GM23338 (cell line): Measurements from ENCODE around the gene NT5C. TPM values are rescaled to one million over a fixed set of nuclear protein-coding genes. Genes with fewer than 3 reads are reported as not detected.

Source experiments
- ATAC-seq: fragments of 200-7000 bp; cut with Tn5 transposase; 3 replicates; pipeline ENCODE4 v1.9.1; 2020
- DNase-seq: peaks from one replicate; pipeline ENCODE4 v3.0.0-alpha.2; 2015; ENCODE audit warnings: low spot score
- H2AFZ ChIP-seq: fragments of 200-600 bp; sonication (generic); 2 replicates; pipeline ENCODE4 v1.8.0; 2016; ENCODE audit warnings: antibody characterized with exemption, mild to moderate bottlenecking, moderate library complexity
- H3F3A ChIP-seq: fragments of 200-600 bp; sonication (generic); replicated peaks from 2 replicates; pipeline ENCODE4 v1.8.0; 2017; ENCODE audit warnings: antibody characterized with exemption, mixed run types, low read depth
- H3K27ac ChIP-seq: fragments of 200-600 bp; sonication (generic); 2 replicates; pipeline ENCODE4 v1.6.1; 2016; ENCODE audit warnings: low read depth
- H3K27me3 ChIP-seq: fragments of 200-600 bp; sonication (generic); 2 replicates; pipeline ENCODE4 v1.8.0; 2016; ENCODE audit warnings: mild to moderate bottlenecking, mixed run types, moderate library complexity; ENCODE audit not compliant: insufficient read depth
- H3K36me3 ChIP-seq: fragments of 200-600 bp; sonication (generic); 2 replicates; pipeline ENCODE4 v1.8.0; 2016; ENCODE audit warnings: mild to moderate bottlenecking; ENCODE audit not compliant: insufficient read depth
- H3K4me1 ChIP-seq: fragments of 200-600 bp; sonication (generic); 2 replicates; pipeline ENCODE4 v1.8.0; 2016; ENCODE audit warnings: mild to moderate bottlenecking, moderate library complexity; ENCODE audit not compliant: insufficient read depth
- H3K4me2 ChIP-seq: fragments of 200-600 bp; sonication (generic); 2 replicates; pipeline ENCODE4 v1.7.1; 2017; ENCODE audit warnings: mixed run types
- H3K4me3 ChIP-seq: fragments of 200-600 bp; sonication (generic); 2 replicates; pipeline ENCODE4 v1.6.1; 2016; ENCODE audit warnings: mixed run types
- H3K79me2 ChIP-seq: fragments of 200-600 bp; sonication (generic); replicated peaks from 2 replicates; pipeline ENCODE4 v1.8.0; 2017; ENCODE audit warnings: mild to moderate bottlenecking; ENCODE audit not compliant: insufficient read depth
- H3K9me2 ChIP-seq: fragments of 200-600 bp; sonication (generic); 2 replicates; pipeline ENCODE4 v1.8.0; 2017; ENCODE audit not compliant: insufficient read depth
- H4K20me1 ChIP-seq: fragments of 200-600 bp; sonication (generic); replicated peaks from 2 replicates; pipeline ENCODE4 v1.8.0; 2017; ENCODE audit warnings: mild to moderate bottlenecking; ENCODE audit not compliant: insufficient read depth
- H3K27ac Mint-ChIP-seq: 2 replicates; pipeline ENCODE4 v1.8.0; 2020; ENCODE audit warnings: inconsistent platforms, mild to moderate bottlenecking, moderate library complexity, mixed read lengths
- H3K27me3 Mint-ChIP-seq: 3 replicates; pipeline ENCODE4 v1.8.0; 2022; ENCODE audit warnings: low read depth, mild to moderate bottlenecking, moderate library complexity, mixed read lengths, inconsistent platforms; ENCODE audit not compliant: insufficient read depth, poor library complexity
- H3K36me3 Mint-ChIP-seq: 3 replicates; pipeline ENCODE4 v1.8.0; 2021; ENCODE audit warnings: low read depth, mild to moderate bottlenecking, inconsistent platforms, moderate library complexity, mixed read lengths
- H3K4me1 Mint-ChIP-seq: 3 replicates; pipeline ENCODE4 v1.8.0; 2020; ENCODE audit warnings: mild to moderate bottlenecking, inconsistent platforms, mixed read lengths
- H3K4me3 Mint-ChIP-seq: 3 replicates; pipeline ENCODE4 v1.8.0; 2021; ENCODE audit warnings: moderate library complexity, mild to moderate bottlenecking, inconsistent platforms, mixed read lengths
- H3K9me3 Mint-ChIP-seq: 3 replicates; pipeline ENCODE4 v1.8.0; 2020; ENCODE audit warnings: moderate library complexity, mild to moderate bottlenecking, inconsistent platforms, mixed read lengths
- CREB1 ChIP-seq: fragments of 250-450 bp; sonication (Bioruptor Pico); IDR thresholded peaks from 2 replicates; pipeline ENCODE4 v1.5.0; 2020; ENCODE audit warnings: low read depth, mild to moderate bottlenecking, moderate library complexity
- ETS1 ChIP-seq: IDR thresholded peaks from 2 replicates; pipeline ENCODE4 v1.6.1; 2016; ENCODE audit warnings: antibody characterized with exemption
- EZH2 ChIP-seq: fragments of 200-600 bp; sonication (generic); IDR thresholded peaks from one replicate; pipeline ENCODE4 v1.8.0; 2017; ENCODE audit warnings: antibody characterized with exemption, mild to moderate bottlenecking, low read depth; ENCODE audit not compliant: unreplicated experiment
- NANOG ChIP-seq: IDR thresholded peaks from 2 replicates; pipeline ENCODE4 v1.6.1; 2016; ENCODE audit warnings: antibody characterized with exemption, borderline replicate concordance
- POLR2AphosphoS5 ChIP-seq: IDR thresholded peaks from 2 replicates; pipeline ENCODE4 v1.6.1; 2016; ENCODE audit warnings: antibody characterized with exemption, low read depth
- STAT1 ChIP-seq: IDR thresholded peaks from one replicate; pipeline ENCODE4 v1.6.1; 2016; ENCODE audit warnings: antibody characterized with exemption; ENCODE audit not compliant: unreplicated experiment
- ZNF114 ChIP-seq: fragments of 250-450 bp; sonication (Bioruptor Pico); IDR thresholded peaks from 2 replicates; pipeline ENCODE4 v1.5.0; 2020; ENCODE audit warnings: mild to moderate bottlenecking, moderate library complexity
- ZNF331 ChIP-seq: fragments of 250-450 bp; sonication (Bioruptor Pico); IDR thresholded peaks from 2 replicates; pipeline ENCODE4 v1.5.0; 2020; ENCODE audit warnings: low read depth, mild to moderate bottlenecking, moderate library complexity
- polyA plus RNA-seq: library from polyadenylated mRNA; unstranded; fragments of >200 nt; fragmentation: Nextera tagmentation; extraction: Ambion mirVana; gene quantifications from 2 replicates; pipeline ENCODE4 v1.2.1, GENCODE V29; 2016
- total RNA-seq: library from RNA; depleted of rRNA; stranded (reverse); fragments of >200 nt; shearing (Covaris generic); gene quantifications from 2 replicates; pipeline ENCODE4 v1.2.3, GENCODE V29; 2014
- TF ChIP-seq, protein P1 (sequence below): fragments of 250-450 bp; sonication (Bioruptor Pico); IDR thresholded peaks from 2 replicates; pipeline ENCODE4 v1.5.0; 2020; ENCODE audit warnings: mild to moderate bottlenecking, moderate library complexity

NT5C gene
- total and polyA plus RNA-seq, 2 experiments from 2014 or later: 91.7 to 120 TPM

DNA sequence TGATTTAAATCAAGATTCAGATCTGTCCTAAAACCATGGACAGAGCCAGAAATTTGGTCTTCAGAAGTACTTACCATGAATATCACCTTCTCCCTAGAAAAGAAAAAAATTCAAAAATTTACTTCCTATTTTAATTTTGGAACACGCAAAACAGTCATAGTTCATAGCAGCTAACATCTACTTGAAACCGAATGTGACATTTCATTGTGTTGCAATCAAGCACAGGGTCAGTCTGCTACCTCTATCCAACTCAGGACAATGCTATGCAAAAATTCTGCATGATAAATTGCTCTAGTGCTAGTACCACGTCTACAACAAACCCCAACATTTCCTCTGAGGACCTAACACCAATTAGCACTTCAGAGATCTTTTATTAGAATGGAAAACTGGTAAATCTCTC lies 15.1 kb upstream of the NT5C start:
- peak overlapping the region; percentile 63 for H3K27ac ChIP-seq
- Mint-ChIP-seq H3K9me3 (no peaks in the 10 kb centered on the region), H3K4me1 (peaks cover 5% of the 10 kb centered on the region; the same call in 2 of the 3 replicates), H3K27me3 (peaks cover 8% of the 10 kb centered on the region), H3K36me3 (peaks cover 77% of the 10 kb centered on the region), H3K27ac (no peak overlapping the region), H3K4me3 (no peak overlapping the region)
- H3K4me1 ChIP-seq: peaks cover 5% of the 10 kb centered on the region
- peaks cover 72% of the 10 kb centered on the region for H4K20me1 ChIP-seq
- ATAC-seq (no peak), DNase-seq (no peak)
- H3K4me2 ChIP-seq: no peak overlapping the region
- no peak overlapping the region for H3K4me3 ChIP-seq
- no peaks in the 10 kb centered on the region for H3K27me3 ChIP-seq
- H2AFZ ChIP-seq: no peak overlapping the region
- peaks cover 55% of the 10 kb centered on the region for H3F3A ChIP-seq
- no peaks in the 10 kb centered on the region for H3K9me2 ChIP-seq
- no peak for TF ChIP-seq EZH2
- no peak for TF ChIP-seq ETS1
- TF ChIP-seq, protein P1, sequence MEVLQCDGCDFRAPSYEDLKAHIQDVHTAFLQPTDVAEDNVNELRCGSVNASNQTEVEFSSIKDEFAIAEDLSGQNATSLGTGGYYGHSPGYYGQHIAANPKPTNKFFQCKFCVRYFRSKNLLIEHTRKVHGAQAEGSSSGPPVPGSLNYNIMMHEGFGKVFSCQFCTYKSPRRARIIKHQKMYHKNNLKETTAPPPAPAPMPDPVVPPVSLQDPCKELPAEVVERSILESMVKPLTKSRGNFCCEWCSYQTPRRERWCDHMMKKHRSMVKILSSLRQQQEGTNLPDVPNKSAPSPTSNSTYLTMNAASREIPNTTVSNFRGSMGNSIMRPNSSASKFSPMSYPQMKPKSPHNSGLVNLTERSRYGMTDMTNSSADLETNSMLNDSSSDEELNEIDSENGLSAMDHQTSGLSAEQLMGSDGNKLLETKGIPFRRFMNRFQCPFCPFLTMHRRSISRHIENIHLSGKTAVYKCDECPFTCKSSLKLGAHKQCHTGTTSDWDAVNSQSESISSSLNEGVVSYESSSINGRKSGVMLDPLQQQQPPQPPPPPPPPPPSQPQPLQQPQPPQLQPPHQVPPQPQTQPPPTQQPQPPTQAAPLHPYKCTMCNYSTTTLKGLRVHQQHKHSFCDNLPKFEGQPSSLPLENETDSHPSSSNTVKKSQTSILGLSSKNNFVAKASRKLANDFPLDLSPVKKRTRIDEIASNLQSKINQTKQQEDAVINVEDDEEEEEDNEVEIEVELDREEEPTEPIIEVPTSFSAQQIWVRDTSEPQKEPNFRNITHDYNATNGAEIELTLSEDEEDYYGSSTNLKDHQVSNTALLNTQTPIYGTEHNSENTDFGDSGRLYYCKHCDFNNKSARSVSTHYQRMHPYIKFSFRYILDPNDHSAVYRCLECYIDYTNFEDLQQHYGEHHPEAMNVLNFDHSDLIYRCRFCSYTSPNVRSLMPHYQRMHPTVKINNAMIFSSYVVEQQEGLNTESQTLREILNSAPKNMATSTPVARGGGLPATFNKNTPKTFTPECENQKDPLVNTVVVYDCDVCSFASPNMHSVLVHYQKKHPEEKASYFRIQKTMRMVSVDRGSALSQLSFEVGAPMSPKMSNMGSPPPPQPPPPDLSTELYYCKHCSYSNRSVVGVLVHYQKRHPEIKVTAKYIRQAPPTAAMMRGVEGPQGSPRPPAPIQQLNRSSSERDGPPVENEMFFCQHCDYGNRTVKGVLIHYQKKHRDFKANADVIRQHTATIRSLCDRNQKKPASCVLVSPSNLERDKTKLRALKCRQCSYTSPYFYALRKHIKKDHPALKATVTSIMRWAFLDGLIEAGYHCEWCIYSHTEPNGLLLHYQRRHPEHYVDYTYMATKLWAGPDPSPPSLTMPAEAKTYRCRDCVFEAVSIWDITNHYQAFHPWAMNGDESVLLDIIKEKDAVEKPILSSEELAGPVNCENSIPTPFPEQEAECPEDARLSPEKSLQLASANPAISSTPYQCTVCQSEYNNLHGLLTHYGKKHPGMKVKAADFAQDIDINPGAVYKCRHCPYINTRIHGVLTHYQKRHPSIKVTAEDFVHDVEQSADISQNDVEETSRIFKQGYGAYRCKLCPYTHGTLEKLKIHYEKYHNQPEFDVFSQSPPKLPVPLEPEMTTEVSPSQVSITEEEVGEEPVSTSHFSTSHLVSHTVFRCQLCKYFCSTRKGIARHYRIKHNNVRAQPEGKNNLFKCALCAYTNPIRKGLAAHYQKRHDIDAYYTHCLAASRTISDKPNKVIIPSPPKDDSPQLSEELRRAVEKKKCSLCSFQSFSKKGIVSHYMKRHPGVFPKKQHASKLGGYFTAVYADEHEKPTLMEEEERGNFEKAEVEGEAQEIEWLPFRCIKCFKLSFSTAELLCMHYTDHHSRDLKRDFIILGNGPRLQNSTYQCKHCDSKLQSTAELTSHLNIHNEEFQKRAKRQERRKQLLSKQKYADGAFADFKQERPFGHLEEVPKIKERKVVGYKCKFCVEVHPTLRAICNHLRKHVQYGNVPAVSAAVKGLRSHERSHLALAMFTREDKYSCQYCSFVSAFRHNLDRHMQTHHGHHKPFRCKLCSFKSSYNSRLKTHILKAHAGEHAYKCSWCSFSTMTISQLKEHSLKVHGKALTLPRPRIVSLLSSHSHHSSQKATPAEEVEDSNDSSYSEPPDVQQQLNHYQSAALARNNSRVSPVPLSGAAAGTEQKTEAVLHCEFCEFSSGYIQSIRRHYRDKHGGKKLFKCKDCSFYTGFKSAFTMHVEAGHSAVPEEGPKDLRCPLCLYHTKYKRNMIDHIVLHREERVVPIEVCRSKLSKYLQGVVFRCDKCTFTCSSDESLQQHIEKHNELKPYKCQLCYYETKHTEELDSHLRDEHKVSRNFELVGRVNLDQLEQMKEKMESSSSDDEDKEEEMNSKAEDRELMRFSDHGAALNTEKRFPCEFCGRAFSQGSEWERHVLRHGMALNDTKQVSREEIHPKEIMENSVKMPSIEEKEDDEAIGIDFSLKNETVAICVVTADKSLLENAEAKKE (CRISPR knock-in tag): no peak
- TF ChIP-seq ZNF331 (CRISPR knock-in tag): no peak
- TF ChIP-seq POLR2AphosphoS5: no peak
- TF ChIP-seq ZNF114 (CRISPR knock-in tag): no peak
- TF ChIP-seq STAT1: no peak
- no peak for TF ChIP-seq CREB1
- TF ChIP-seq NANOG: no peak
- peaks cover 78% of the 10 kb centered on the region for H3K79me2 ChIP-seq
- peaks cover 66% of the 10 kb centered on the region for H3K36me3 ChIP-seq
